T-helper 9 cell (primary cell): Measurements from ENCODE around the gene FOXK2.

Experiments used
- DNase-seq: peaks from one replicate; pipeline ENCODE4 v3.0.0-alpha.2; 2020

FOXK2 gene

GRCh38 chr17:82592289-82592766 lies 72.8 kb downstream of the FOXK2 start:
- no peak for DNase-seq

GRCh38 chr17:82592767-82593589 lies 73.4 kb downstream of the FOXK2 start:
- DNase-seq = peak; percentile 42

- DNase-seq = peak; percentile 12
Observed at GRCh38 chr17:82593590-82594087, 74.1 kb downstream of the FOXK2 start.

GRCh38 chr17:82594571-82594970 lies 75.0 kb downstream of the FOXK2 start:
- DNase-seq = no peak

GRCh38 chr17:82595893-82596292 lies 76.4 kb downstream of the FOXK2 start:
- DNase-seq = no peak

GRCh38 chr17:82596296-82596695 lies 76.8 kb downstream of the FOXK2 start:
- DNase-seq = no peak

GRCh38 chr17:82596837-82597672 lies 77.5 kb downstream of the FOXK2 start:
- no peak for DNase-seq

GRCh38 chr17:82598256-82599119 lies 79.0 kb downstream of the FOXK2 start:
- no peak for DNase-seq

GRCh38 chr17:82599674-82600661 lies 80.4 kb downstream of the FOXK2 start:
- DNase-seq = no peak

- DNase-seq = no peak
Observed at GRCh38 chr17:82600731-82601446, 81.4 kb downstream of the FOXK2 start.

GRCh38 chr17:82601447-82602000 lies 82.0 kb downstream of the FOXK2 start:
- no peak for DNase-seq

- DNase-seq = no peak
Observed at GRCh38 chr17:82602487-82602886, 83.0 kb downstream of the FOXK2 start.

- no peak for DNase-seq
Observed at GRCh38 chr17:82602986-82603710, 83.6 kb downstream of the FOXK2 start.

- DNase-seq = no peak
Observed at GRCh38 chr17:82603981-82604448, 84.5 kb downstream of the FOXK2 start.

GRCh38 chr17:82604532-82604931 lies 85.0 kb downstream of the FOXK2 start:
- no peak for DNase-seq

GRCh38 chr17:82605939-82606600 lies 86.5 kb downstream of the FOXK2 start:
- DNase-seq = no peak

GRCh38 chr17:82608816-82609215 lies 89.3 kb downstream of the FOXK2 start:
- DNase-seq = no peak

GRCh38 chr17:82609655-82610054 lies 90.1 kb downstream of the FOXK2 start:
- DNase-seq = no peak
